RWPE1 (cell line): ENCODE data around the gene PNPLA1.
A peak's percentile ranks its signal among the peaks of the same experiment; 100 is the strongest.

Source experiments
- CTCF ChIA-PET: fragments of 350-600 bp; sonication (Branson Sonifier 250); formaldehyde crosslinking; extraction: SDS; loops from one replicate; lab custom pipeline; 2021; lab: Yijun Ruan, JAX
- POLR2A ChIA-PET: fragments of 400-600 bp; formaldehyde crosslinking; extraction: SDS; loops from one replicate; lab custom pipeline; 2020; ENCODE audit warnings: antibody characterized with exemption; ENCODE audit not compliant: low non-redundant PET; lab: Yijun Ruan, JAX
- DNase-seq: peaks from one replicate; pipeline ENCODE4 v3.0.0; 2012; ENCODE audit warnings: low spot score
- H3K27ac ChIP-seq: fragments of 450-650 bp; 2 replicates; pipeline ENCODE4 v1.5.1; 2017
- TF ChIP-seq, protein P1 (sequence below): fragments of 450-650 bp; conservative IDR thresholded peaks from 2 replicates; pipeline ENCODE4 v1.5.1; 2017; ENCODE audit warnings: low read depth, mild to moderate bottlenecking

Gene PNPLA1

DNA sequence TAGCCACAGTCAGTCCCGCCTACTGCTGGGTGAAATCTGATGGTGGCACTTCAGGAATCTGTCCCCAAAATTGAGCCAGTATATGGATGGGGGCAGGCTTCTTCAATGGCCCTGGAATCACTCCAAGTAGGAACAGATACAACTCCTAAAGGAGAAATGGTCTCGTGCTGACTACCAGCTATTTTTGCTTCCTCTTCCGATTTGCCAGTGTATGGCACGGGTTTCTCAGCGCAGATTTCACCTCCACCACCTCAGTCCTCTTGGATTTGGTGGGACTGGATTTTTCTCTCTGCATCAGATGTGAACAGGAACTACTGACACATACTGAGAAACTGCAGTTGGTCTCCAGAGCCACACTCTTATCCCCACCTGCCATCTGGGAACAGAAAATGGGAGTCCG lies 27.2 kb downstream of the PNPLA1 start:
- H3K27ac ChIP-seq = no peak overlapping the region
- no peak for DNase-seq
- TF ChIP-seq, protein P1, sequence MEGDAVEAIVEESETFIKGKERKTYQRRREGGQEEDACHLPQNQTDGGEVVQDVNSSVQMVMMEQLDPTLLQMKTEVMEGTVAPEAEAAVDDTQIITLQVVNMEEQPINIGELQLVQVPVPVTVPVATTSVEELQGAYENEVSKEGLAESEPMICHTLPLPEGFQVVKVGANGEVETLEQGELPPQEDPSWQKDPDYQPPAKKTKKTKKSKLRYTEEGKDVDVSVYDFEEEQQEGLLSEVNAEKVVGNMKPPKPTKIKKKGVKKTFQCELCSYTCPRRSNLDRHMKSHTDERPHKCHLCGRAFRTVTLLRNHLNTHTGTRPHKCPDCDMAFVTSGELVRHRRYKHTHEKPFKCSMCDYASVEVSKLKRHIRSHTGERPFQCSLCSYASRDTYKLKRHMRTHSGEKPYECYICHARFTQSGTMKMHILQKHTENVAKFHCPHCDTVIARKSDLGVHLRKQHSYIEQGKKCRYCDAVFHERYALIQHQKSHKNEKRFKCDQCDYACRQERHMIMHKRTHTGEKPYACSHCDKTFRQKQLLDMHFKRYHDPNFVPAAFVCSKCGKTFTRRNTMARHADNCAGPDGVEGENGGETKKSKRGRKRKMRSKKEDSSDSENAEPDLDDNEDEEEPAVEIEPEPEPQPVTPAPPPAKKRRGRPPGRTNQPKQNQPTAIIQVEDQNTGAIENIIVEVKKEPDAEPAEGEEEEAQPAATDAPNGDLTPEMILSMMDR = no peak
- ChIA-PET CTCF (interaction anchor here (0.6 to 1.4 kb wide), 4 partner anchors 8 to 462 kb away, joined by 3 to 5 read pairs (median 4); no protein-coding TSS in a partner anchor), POLR2A (no interaction called here)

DNA sequence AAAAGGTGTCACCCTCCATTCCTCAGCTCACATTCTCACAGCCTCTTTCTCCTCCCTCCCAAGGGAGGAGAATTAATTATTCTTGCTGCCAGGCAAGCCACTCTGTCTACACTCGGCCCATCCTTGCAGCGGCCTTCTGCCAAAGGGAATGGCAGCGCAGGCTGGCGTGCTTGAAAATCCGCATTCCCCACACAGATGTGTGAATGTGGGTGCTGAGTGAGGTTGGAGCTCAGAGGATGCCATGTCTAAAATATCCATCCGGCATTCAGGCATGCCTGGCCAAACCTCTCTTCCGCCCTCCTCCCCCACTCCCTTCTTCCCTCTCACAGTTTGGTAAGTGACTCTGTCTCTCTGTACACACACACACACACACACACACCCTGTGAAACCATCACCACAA lies 27.7 kb downstream of the PNPLA1 start:
- POLR2A ChIA-PET = no interaction called here
- no peak for DNase-seq
- H3K27ac ChIP-seq = no peak overlapping the region
- TF ChIP-seq, protein P1 = no peak
- CTCF ChIA-PET = no interaction called here

DNA sequence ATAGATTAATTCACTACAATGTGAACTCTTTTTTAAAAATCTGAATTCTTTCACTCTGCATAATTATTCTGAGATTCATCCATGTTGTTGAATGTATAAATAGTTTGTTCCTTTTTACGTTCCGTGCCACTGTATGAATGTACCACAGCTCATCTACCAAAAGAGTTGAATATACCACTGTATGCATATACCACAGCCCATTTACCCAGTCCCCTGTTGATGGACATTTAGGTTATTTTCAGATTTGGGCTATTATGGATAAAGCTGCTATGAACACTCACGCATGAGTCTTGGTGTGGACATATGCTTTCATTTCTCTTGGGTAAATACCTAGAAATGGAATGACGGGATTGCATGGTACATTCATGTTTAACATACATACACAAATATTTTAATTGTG lies 28.2 kb downstream of the PNPLA1 start:
- ChIA-PET POLR2A (no interaction called here), CTCF (no interaction called here)
- no peak overlapping the region for H3K27ac ChIP-seq
- DNase-seq = no peak
- TF ChIP-seq, protein P1 = no peak

DNA sequence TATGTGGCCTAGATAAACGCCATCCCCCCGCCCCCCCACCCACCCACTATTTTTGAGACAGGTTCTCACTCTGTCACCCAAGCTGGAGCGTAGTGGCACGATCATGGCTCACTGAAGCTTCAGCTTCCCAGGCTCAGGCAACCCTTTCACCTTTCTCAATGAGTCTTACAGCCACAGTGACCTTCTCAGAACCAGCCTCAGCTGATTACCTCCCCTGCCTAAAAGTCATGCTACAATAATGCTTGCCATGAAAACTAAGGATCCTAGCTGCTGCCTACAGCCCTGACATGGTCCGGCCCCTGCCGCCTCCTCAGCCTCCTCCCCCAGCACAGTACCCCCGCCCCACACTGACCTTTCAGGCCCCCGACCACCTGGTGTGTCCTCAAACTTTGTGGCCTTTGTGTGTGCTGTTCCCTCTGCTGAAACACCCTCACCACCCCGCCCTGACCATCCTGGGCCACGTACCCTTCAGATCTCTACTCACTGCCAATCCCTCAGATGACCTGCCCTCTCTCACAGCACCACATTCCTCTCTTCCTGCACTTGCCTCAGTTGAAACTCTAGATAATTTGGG lies 31.3 kb downstream of the PNPLA1 start:
- DNase-seq = no peak
- ChIA-PET CTCF (interaction anchor here (0.6 to 1.0 kb wide), 3 partner anchors 40 to 177 kb away, joined by 3 to 4 read pairs (median 3); no protein-coding TSS in a partner anchor), POLR2A (no interaction called here)
- no peak overlapping the region for H3K27ac ChIP-seq
- TF ChIP-seq, protein P1 = no peak

DNA sequence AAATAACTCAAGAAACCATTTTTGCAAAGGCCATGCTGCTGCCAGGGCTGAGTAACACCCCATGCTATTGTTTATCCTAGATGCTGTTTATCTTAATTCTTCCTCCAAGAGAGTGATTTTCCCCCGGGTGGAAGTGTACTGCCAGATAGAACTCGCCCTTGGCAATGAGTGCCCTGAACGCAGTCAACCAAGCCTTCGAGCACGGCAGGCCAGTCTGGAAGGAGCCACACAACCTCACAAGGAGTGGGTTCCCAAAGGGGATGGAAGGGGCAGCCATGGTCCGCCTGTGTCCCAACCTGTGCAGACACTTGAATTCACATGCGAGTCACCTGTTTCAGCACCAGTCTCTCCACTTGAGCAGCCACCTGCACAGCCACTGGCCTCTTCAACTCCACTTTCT lies 31.9 kb downstream of the PNPLA1 start:
- TF ChIP-seq, protein P1 = no peak
- no peak for DNase-seq
- POLR2A ChIA-PET = no interaction called here
- CTCF ChIA-PET = interaction anchor here (0.5 to 1.4 kb wide), 21 partner anchors 10 to 573 kb away, joined by 3 to 9 read pairs (median 3); no protein-coding TSS in a partner anchor
- H3K27ac ChIP-seq = no peak overlapping the region

DNA sequence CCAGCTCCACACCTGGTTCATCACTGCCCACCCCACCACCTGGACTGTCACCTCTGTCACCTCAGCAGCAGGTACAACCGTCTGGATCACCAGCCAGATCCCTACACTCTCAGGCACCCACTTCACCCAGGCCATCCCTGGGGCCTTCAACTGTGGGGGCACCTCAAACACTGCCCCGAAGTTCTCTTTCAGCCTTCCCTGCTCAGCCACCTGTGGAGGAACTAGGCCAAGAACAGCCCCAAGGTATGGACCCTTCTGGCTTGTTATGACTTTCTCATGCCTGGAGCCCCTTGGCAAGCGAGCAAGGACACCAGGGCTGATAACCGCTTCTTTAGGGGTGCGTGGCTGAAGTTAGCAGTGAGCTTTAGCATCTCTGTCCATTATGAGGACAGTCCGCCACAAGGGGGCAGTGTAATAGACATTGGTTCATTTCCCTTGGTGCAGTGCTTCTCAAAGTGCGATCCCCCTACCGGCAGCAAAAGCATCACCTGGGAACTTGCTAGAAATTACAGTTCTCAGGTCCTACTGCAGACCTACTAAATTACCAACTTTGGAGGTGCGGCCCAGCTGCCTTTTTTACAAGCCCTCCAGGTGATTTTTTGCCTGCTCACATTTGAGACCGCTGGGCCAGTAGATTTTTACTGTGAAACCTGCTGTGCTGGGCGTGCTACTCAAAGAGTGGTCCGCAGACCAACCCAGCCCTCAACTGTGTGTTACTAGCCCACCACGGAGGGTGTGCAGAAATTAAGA lies 32.5 kb downstream of the PNPLA1 start:
- TF ChIP-seq, protein P1 = peak; percentile 82
- POLR2A ChIA-PET = no interaction called here
- no peak overlapping the region for H3K27ac ChIP-seq
- CTCF ChIA-PET = interaction anchor here (0.5 to 1.4 kb wide), 25 partner anchors 9 to 574 kb away, joined by 3 to 9 read pairs (median 3); no protein-coding TSS in a partner anchor
- peak; percentile 78 for DNase-seq
